SK-N-SH (cell line): Measurements from ENCODE around the gene TRIM3. TPM values are rescaled to one million over a fixed set of nuclear protein-coding genes. Genes with fewer than 3 reads are reported as not detected.

Source experiments
- CTCF ChIA-PET: fragments of 300-600, 350-600 bp; formaldehyde crosslinking; extraction: SDS; loops from one replicate; lab custom pipeline; 2021; lab: Yijun Ruan, JAX
- POLR2A ChIA-PET: fragments of 350-600 bp; sonication (Branson Sonifier 250); formaldehyde crosslinking; extraction: SDS; loops from one replicate; lab custom pipeline; 2020; ENCODE audit warnings: antibody characterized with exemption, inconsistent platforms; lab: Yijun Ruan, JAX
- DNase-seq: peaks from one replicate; pipeline ENCODE4 v3.0.0; 2012
- H2AFZ ChIP-seq: fragments of 200-600 bp; sonication (generic); 2 replicates; pipeline ENCODE4 v1.8.1; 2016; ENCODE audit warnings: antibody characterized with exemption, mild to moderate bottlenecking, low read depth
- H3F3A ChIP-seq: fragments of 200-600 bp; sonication (generic); replicated peaks from 2 replicates; pipeline ENCODE3; 2016; ENCODE audit warnings: antibody characterized with exemption, mild to moderate bottlenecking; ENCODE audit not compliant: insufficient read depth
- H3K27ac ChIP-seq, 2 experiments: fragments of 200-500 bp in 1 of 2; fragments of 200-600 bp in 1 of 2; sonication (Bioruptor generic) in 1 of 2; sonication (generic), shearing (Covaris generic) in 1 of 2; 2 replicates each; pipeline versions ENCODE4 v1.5.1 to v1.6.1; 2014 to 2016; ENCODE audit warnings: low read depth in 2 of 2, inconsistent platforms in 1 of 2, low read length in 1 of 2, mild to moderate bottlenecking in 1 of 2, mixed read lengths in 1 of 2
- H3K27me3 ChIP-seq: fragments of 200-600 bp; sonication (generic), shearing (Covaris generic); 2 replicates; pipeline ENCODE4 v1.6.1; 2016; ENCODE audit warnings: mixed run types; ENCODE audit not compliant: insufficient read depth
- H3K36me3 ChIP-seq, 2 experiments: fragments of 200-500 bp in 1 of 2; fragments of 200-600 bp in 1 of 2; sonication (Bioruptor generic) in 1 of 2; sonication (generic) in 1 of 2; replicated peaks in 1 of 2; 2 replicates each; pipeline versions ENCODE3 to v1.5.1; 2014 to 2016; ENCODE audit warnings: low read length in 1 of 2, mild to moderate bottlenecking in 1 of 2; ENCODE audit not compliant: insufficient read depth in 2 of 2, control insufficient read depth in 1 of 2
- H3K4me1 ChIP-seq, 2 experiments: fragments of 200-500 bp in 1 of 2; fragments of 200-600 bp in 1 of 2; sonication (Bioruptor generic) in 1 of 2; sonication (generic), shearing (Covaris generic) in 1 of 2; 2 replicates each; pipeline versions ENCODE4 v1.5.1 to v1.6.1; 2014 to 2016; ENCODE audit warnings: low read depth in 1 of 2, low read length in 1 of 2, mixed run types in 1 of 2; ENCODE audit not compliant: insufficient read depth in 2 of 2, control insufficient read depth in 1 of 2
- H3K4me2 ChIP-seq: fragments of 200-600 bp; sonication (generic), shearing (Covaris generic); 2 replicates; pipeline ENCODE4 v1.6.1; 2017; ENCODE audit warnings: mixed run types
- H3K4me3 ChIP-seq, 2 experiments: fragments of 200-500 bp in 1 of 2; fragments of 200-600 bp in 1 of 2; sonication (Bioruptor generic) in 1 of 2; sonication (generic), shearing (Covaris generic) in 1 of 2; 2 replicates each; pipeline versions ENCODE4 v1.5.1 to v1.8.1; 2014 to 2016; ENCODE audit warnings: low read depth in 2 of 2, inconsistent platforms in 1 of 2, low read length in 1 of 2, mild to moderate bottlenecking in 1 of 2, mixed read lengths in 1 of 2, moderate library complexity in 1 of 2
- H3K79me2 ChIP-seq: fragments of 200-600 bp; sonication (generic); 2 replicates; pipeline ENCODE4 v1.8.1; 2017; ENCODE audit warnings: mild to moderate bottlenecking; ENCODE audit not compliant: insufficient read depth
- H3K9ac ChIP-seq: fragments of 200-600 bp; sonication (generic); 2 replicates; pipeline ENCODE4 v1.6.1; 2017; ENCODE audit warnings: mixed run types
- H3K9me2 ChIP-seq: fragments of 200-600 bp; sonication (generic); 2 replicates; pipeline ENCODE4 v1.6.1; 2017; ENCODE audit warnings: mixed run types
- H3K9me3 ChIP-seq: fragments of 200-600 bp; sonication (generic); 2 replicates; pipeline ENCODE4 v1.6.1; 2017; ENCODE audit warnings: mixed run types, mild to moderate bottlenecking, moderate library complexity
- H4K20me1 ChIP-seq: fragments of 200-600 bp; sonication (generic); 2 replicates; pipeline ENCODE4 v1.6.1; 2017; ENCODE audit warnings: mild to moderate bottlenecking, mixed run types; ENCODE audit not compliant: insufficient read depth
- CHD2 ChIP-seq: fragments of 150-350 bp; IDR thresholded peaks from 2 replicates; pipeline ENCODE4 v1.6.1; 2018; ENCODE audit warnings: low read length; ENCODE audit not compliant: partially characterized antibody
- ELF1 ChIP-seq: IDR thresholded peaks from 2 replicates; pipeline ENCODE4 v1.4.0; 2012
- EZH2phosphoT487 ChIP-seq: fragments of 200-600 bp; sonication (generic); IDR thresholded peaks from 2 replicates; pipeline ENCODE4 v1.6.1; 2017; ENCODE audit warnings: low read depth, mixed run types, mild to moderate bottlenecking, antibody characterized with exemption, moderate library complexity, borderline replicate concordance
- IRF3 ChIP-seq: fragments of 150-350 bp; IDR thresholded peaks from 2 replicates; pipeline ENCODE4 v1.6.1; 2016; ENCODE audit warnings: mild to moderate bottlenecking, low read depth, low read length
- JUND ChIP-seq: IDR thresholded peaks from 2 replicates; pipeline ENCODE4 v1.4.0; 2012
- MEF2A ChIP-seq: IDR thresholded peaks from 2 replicates; pipeline ENCODE4 v1.4.0; 2012; ENCODE audit warnings: low read depth, borderline replicate concordance
- MXI1 ChIP-seq: IDR thresholded peaks from 2 replicates; pipeline ENCODE4 v1.6.1; 2012; ENCODE audit warnings: mild to moderate bottlenecking, low read depth, low read length, improper control_type of control experiment
- NFIC ChIP-seq: IDR thresholded peaks from 2 replicates; pipeline ENCODE4 v1.4.0; 2012; ENCODE audit warnings: borderline replicate concordance
- RAD21 ChIP-seq: IDR thresholded peaks from 2 replicates; pipeline ENCODE4 v1.6.1; 2012; ENCODE audit warnings: mild to moderate bottlenecking, low read length
- RCOR1 ChIP-seq: fragments of 150-350 bp; IDR thresholded peaks from 2 replicates; pipeline ENCODE4 v1.6.1; 2017; ENCODE audit warnings: antibody characterized with exemption, low read length
- RXRA ChIP-seq: IDR thresholded peaks from 2 replicates; pipeline ENCODE4 v1.4.0; 2012; ENCODE audit warnings: low read depth, mild to moderate bottlenecking, borderline replicate concordance
- TCF12 ChIP-seq: IDR thresholded peaks from 2 replicates; pipeline ENCODE4 v1.4.0; 2012
- TEAD4 ChIP-seq: IDR thresholded peaks from 2 replicates; pipeline ENCODE4 v1.4.0; 2012; ENCODE audit warnings: mild to moderate bottlenecking, borderline replicate concordance; ENCODE audit not compliant: insufficient read depth
- YY1 ChIP-seq: IDR thresholded peaks from 2 replicates; pipeline ENCODE4 v1.4.0; 2012; ENCODE audit warnings: low read depth, mild to moderate bottlenecking
- WGBS: methylation state at CpG from one replicate; pipeline ENCODE4 v1.1.6; 2017; ENCODE audit warnings: low lambda C conversion rate; 5-methylcytosine and 5-hydroxymethylcytosine counted together
- polyA plus RNA-seq, 3 experiments: library from polyadenylated mRNA; depleted of rRNA; stranded (reverse); fragments of >200 nt; gene quantifications; 2 replicates each; pipeline ENCODE4 v1.2.3, GENCODE V29; 2012
- TF ChIP-seq, protein P1 (sequence below): fragments of 150-350 bp; IDR thresholded peaks from 2 replicates; pipeline ENCODE4 v1.6.1; 2017; ENCODE audit warnings: antibody characterized with exemption, low read length, low read depth, borderline replicate concordance
- TF ChIP-seq, protein P2 (sequence below): IDR thresholded peaks from 2 replicates; pipeline ENCODE4 v1.4.0; 2012; ENCODE audit warnings: low read depth
- TF ChIP-seq, protein P3 (sequence below): IDR thresholded peaks from 2 replicates; pipeline ENCODE4 v1.4.0; 2012; ENCODE audit warnings: low read depth, borderline replicate concordance

Gene TRIM3
- polyA plus RNA-seq, 1 of the 3 experiments (the other 2 are of a cell fraction): 22.8 TPM

GRCh38 chr11:6418557-6419008, 55.2 kb downstream of the TRIM3 start:
- peak overlapping the region in 1 of 2 experiments; percentile 62; a peak in 2 of 4 replicates for H3K27ac ChIP-seq
- H3F3A ChIP-seq: no peaks in the 10 kb centered on the region
- H2AFZ ChIP-seq: peak overlapping the region; percentile 93; the same call in 1 of the 2 replicates
- ChIA-PET POLR2A (interaction anchor here (0.6 to 1.8 kb wide), 20 partner anchors 8 to 228 kb away, joined by 3 to 9 read pairs (median 4); partner anchors contain the start of genes HPX, SMPD1 and TAF10), CTCF (interaction anchor here (1.3 to 4.1 kb wide), 8 partner anchors 13 to 288 kb away, joined by 3 to 14 read pairs (median 6); no protein-coding TSS in a partner anchor)
- peak overlapping the region; percentile 82 for H3K4me2 ChIP-seq
- peaks cover 0 to 11% of the 10 kb centered on the region in 2 experiments; a peak in 1 of 4 replicates for H3K4me1 ChIP-seq
- 0 out of 2 replicates have a peak, but pooled peaks cover 5% of the 10 kb centered on the region for H3K79me2 ChIP-seq
- no peaks in the 10 kb centered on the region for H3K36me3 ChIP-seq
- no peaks in the 10 kb centered on the region for H4K20me1 ChIP-seq
- DNase-seq: no peak
- peak overlapping the region; percentile 74 to 77 for H3K4me3 ChIP-seq
- no peaks in the 10 kb centered on the region for H3K27me3 ChIP-seq
- H3K9me3 ChIP-seq: no peaks in the 10 kb centered on the region
- TF ChIP-seq CHD2 (peak; percentile 7), YY1 (no peak)
- TF ChIP-seq, all 33 proteins: peak for 1
- WGBS: no CpG with 5 or more reads among the region's 38 CpGs
- Histone ChIP-seq H3K9ac (peak overlapping the region; percentile 78; the same call in 1 of the 2 replicates), H3K9me2 (no peaks in the 10 kb centered on the region)

DNA sequence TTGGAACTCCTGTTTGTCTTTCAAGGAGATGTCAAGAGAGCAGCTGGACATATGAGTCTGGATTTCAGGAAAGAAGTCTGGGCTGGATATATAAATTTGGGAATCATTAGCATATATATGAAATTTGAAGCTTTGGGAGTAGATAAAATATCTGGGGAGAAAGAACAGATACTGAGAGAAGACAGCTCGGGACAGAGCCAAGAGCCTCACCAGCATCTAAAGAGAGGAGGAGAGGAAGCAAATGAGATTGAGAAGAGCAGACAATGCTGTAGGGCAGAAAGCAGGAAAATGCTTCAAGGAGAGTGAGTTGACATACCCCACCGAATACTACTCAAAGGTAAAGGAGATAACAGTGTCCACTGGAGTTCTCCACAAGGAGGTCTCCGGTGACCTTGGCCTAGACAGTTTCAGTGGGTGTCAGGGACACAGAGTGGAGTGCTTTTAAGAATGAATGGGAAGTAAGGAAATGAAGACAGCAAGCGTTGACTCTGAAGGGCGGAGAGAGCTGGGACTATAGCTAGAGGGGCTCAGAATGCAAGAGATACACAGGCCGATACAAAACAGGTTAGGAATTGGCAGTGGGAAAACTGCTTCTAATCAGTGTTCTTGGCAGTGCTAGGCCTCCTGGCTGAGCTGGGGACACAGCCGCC, 55.7 kb downstream of the TRIM3 start:
- no peaks in the 10 kb centered on the region for H3F3A ChIP-seq
- no peak for TF ChIP-seq RAD21
- no peak for TF ChIP-seq NFIC
- no peak for TF ChIP-seq TCF12
- TF ChIP-seq IRF3: no peak
- TF ChIP-seq RCOR1: no peak
- no peak for TF ChIP-seq MEF2A
- TF ChIP-seq RXRA: no peak
- TF ChIP-seq, protein P1, sequence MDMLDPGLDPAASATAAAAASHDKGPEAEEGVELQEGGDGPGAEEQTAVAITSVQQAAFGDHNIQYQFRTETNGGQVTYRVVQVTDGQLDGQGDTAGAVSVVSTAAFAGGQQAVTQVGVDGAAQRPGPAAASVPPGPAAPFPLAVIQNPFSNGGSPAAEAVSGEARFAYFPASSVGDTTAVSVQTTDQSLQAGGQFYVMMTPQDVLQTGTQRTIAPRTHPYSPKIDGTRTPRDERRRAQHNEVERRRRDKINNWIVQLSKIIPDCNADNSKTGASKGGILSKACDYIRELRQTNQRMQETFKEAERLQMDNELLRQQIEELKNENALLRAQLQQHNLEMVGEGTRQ: no peak
- TF ChIP-seq TEAD4: no peak
- no peak for TF ChIP-seq MXI1
- TF ChIP-seq, protein P2, sequence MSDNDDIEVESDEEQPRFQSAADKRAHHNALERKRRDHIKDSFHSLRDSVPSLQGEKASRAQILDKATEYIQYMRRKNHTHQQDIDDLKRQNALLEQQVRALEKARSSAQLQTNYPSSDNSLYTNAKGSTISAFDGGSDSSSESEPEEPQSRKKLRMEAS: no peak
- TF ChIP-seq ELF1: no peak
- TF ChIP-seq JUND: no peak
- TF ChIP-seq, protein P3, sequence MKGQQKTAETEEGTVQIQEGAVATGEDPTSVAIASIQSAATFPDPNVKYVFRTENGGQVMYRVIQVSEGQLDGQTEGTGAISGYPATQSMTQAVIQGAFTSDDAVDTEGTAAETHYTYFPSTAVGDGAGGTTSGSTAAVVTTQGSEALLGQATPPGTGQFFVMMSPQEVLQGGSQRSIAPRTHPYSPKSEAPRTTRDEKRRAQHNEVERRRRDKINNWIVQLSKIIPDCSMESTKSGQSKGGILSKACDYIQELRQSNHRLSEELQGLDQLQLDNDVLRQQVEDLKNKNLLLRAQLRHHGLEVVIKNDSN: no peak
- no peak for TF ChIP-seq EZH2phosphoT487
- TF ChIP-seq, all 33 proteins: peak for 0
- Histone ChIP-seq H3K79me2 (0 out of 2 replicates have a peak, but pooled peaks cover 5% of the 10 kb centered on the region), H2AFZ (peak overlapping the region; percentile 93; the same call in 1 of the 2 replicates), H4K20me1 (no peaks in the 10 kb centered on the region), H3K9ac (peak overlapping the region; percentile 78; the same call in 1 of the 2 replicates), H3K27ac (peak overlapping the region in 1 of 2 experiments; percentile 62; a peak in 2 of 4 replicates), H3K36me3 (no peaks in the 10 kb centered on the region), H3K9me3 (no peaks in the 10 kb centered on the region), H3K27me3 (no peaks in the 10 kb centered on the region), H3K9me2 (no peaks in the 10 kb centered on the region), H3K4me3 (peak overlapping the region; percentile 74 to 77), H3K4me1 (peaks cover 0 to 11% of the 10 kb centered on the region in 2 experiments; a peak in 1 of 4 replicates), H3K4me2 (peak overlapping the region; percentile 82)
- 59% methylated on average over 6 of the region's 7 CpGs for WGBS
- no peak for DNase-seq
- ChIA-PET CTCF (interaction anchor here (1.0 to 4.1 kb wide), 6 partner anchors 21 to 287 kb away, joined by 4 to 14 read pairs (median 6); no protein-coding TSS in a partner anchor), POLR2A (interaction anchor here (1.1 to 1.8 kb wide), 5 partner anchors 8 to 23 kb away, joined by 3 to 8 read pairs (median 3); no protein-coding TSS in a partner anchor)
